Endodermal cell (in vitro differentiated cells): ENCODE measurements around the gene DMWD. TPM values are rescaled to one million over a fixed set of nuclear protein-coding genes. Genes with fewer than 3 reads are reported as not detected.

Experiments used
- DNase-seq: peaks from one replicate; pipeline ENCODE4 v3.0.0-alpha.2; 2017
- H3K27ac ChIP-seq: 2 replicates; pipeline ENCODE4 v1.5.1; 2013; ENCODE audit warnings: mild to moderate bottlenecking, low read depth, low read length, moderate library complexity
- H3K27me3 ChIP-seq: 2 replicates; pipeline ENCODE4 v1.6.1; 2013; ENCODE audit warnings: mild to moderate bottlenecking, low read length, moderate library complexity; ENCODE audit not compliant: insufficient read depth, control insufficient read depth, poor library complexity, severe bottlenecking
- H3K36me3 ChIP-seq: 2 replicates; pipeline ENCODE4 v1.7.0; 2013; ENCODE audit warnings: mild to moderate bottlenecking, low read length, moderate library complexity; ENCODE audit not compliant: control insufficient read depth, insufficient read depth
- H3K4me1 ChIP-seq: one replicate; pipeline ENCODE4 v1.7.0; 2013; ENCODE audit warnings: low read length; ENCODE audit not compliant: control insufficient read depth, insufficient read depth
- H3K4me3 ChIP-seq: 2 replicates; pipeline ENCODE4 v1.5.1; 2013; ENCODE audit warnings: mild to moderate bottlenecking, low read length, moderate library complexity
- H3K9ac ChIP-seq: 2 replicates; pipeline ENCODE4 v1.6.1; 2013; ENCODE audit warnings: mild to moderate bottlenecking, low read length, moderate library complexity; ENCODE audit not compliant: poor library complexity, severe bottlenecking; ENCODE audit errors: extremely low read depth
- H3K9me3 ChIP-seq: 2 replicates; pipeline ENCODE4 v1.6.1; 2013; ENCODE audit warnings: mild to moderate bottlenecking, low read length, moderate library complexity; ENCODE audit not compliant: control insufficient read depth
- H3K27ac Mint-ChIP-seq: 2 replicates; pipeline ENCODE4 v1.8.0; 2020; ENCODE audit warnings: mixed read lengths
- H3K27me3 Mint-ChIP-seq: 2 replicates; pipeline ENCODE4 v1.8.0; 2021; ENCODE audit warnings: mild to moderate bottlenecking, mixed read lengths; ENCODE audit not compliant: insufficient read depth
- H3K36me3 Mint-ChIP-seq: 2 replicates; pipeline ENCODE4 v1.8.0; 2020; ENCODE audit warnings: low read depth, mixed read lengths
- H3K4me1 Mint-ChIP-seq: 2 replicates; pipeline ENCODE4 v1.8.0; 2020; ENCODE audit warnings: mixed read lengths
- H3K4me3 Mint-ChIP-seq: 2 replicates; pipeline ENCODE4 v1.8.0; 2020; ENCODE audit warnings: mild to moderate bottlenecking, moderate library complexity, mixed read lengths
- H3K9me3 Mint-ChIP-seq: 2 replicates; pipeline ENCODE4 v1.8.0; 2020; ENCODE audit warnings: mild to moderate bottlenecking, mixed read lengths
- CTCF ChIP-seq: fragments of 200-600 bp; sonication (generic); conservative IDR thresholded peaks from 2 replicates; pipeline ENCODE4 v1.5.0; 2021; ENCODE audit warnings: antibody characterized with exemption, mild to moderate bottlenecking
- WGBS, 2 experiments: methylation state at CpG; one replicate each; pipeline versions ENCODE4 v1.1.5 to v1.1.7; 2013; ENCODE audit warnings: missing lambda C conversion rate in 2 of 2, mixed read lengths in 1 of 2; ENCODE audit not compliant: insufficient coverage in 1 of 2, insufficient read length in 1 of 2; 5-methylcytosine and 5-hydroxymethylcytosine counted together
- total RNA-seq, 2 donors: library from RNA; stranded (reverse); fragmentation: NEBNext Ultra II Directional in 1 of 2; extraction: Animal tissue kit (Norgen Biotek cat#: 25700) in 1 of 2; gene quantifications; 2 replicates in 1 of 2; 3 replicates in 1 of 2; pipeline ENCODE4 v1.2.1, GENCODE V29; 2021

Gene DMWD
- total RNA-seq, 2 donors from 2014 or later: 86.4 to 86.9 TPM

DNA sequence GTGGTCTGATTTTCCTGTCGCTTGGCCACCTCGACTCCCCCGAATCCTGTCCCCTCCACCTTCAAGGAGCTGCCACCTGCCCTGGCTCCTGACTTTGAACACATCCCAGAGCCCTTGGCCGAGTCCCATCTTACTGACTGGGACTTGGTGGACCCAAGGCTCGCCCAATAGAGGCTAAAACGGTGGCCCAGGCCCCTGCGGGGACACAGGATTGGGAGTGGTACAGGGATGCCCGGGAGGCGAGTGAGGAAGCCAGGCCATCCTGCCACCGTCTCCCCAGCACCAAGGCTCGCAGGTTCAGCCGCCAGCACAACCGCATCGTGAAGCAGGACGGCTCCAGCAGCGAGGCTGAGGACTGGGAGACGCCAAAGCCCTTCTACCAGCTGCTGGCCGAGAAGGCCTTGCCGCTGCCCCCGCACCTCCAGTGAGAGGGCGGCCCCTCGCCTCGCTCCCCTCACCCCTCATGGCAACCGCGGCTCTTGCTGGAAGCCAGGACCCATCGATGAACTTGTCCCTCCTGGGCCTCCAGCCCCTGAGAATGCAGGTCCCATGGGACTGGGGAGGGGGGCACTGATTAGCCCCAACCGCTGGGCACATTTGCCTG is 28.9 kb downstream of the DMWD start:
- no peak for TF ChIP-seq CTCF
- no peaks in the 10 kb centered on the region for H3K36me3 ChIP-seq
- Mint-ChIP-seq H3K4me3 (no peak overlapping the region), H3K36me3 (no peaks in the 10 kb centered on the region), H3K27me3 (peaks cover 2% of the 10 kb centered on the region), H3K27ac (no peak overlapping the region), H3K9me3 (no peaks in the 10 kb centered on the region), H3K4me1 (peaks cover 9% of the 10 kb centered on the region)
- no peaks in the 10 kb centered on the region for H3K9me3 ChIP-seq
- WGBS, 2 experiments: 82 to 87% methylated on average over 20 to 27 of the region's 27 CpGs
- H3K27ac ChIP-seq: no peak overlapping the region
- H3K4me3 ChIP-seq: no peak overlapping the region
- H3K27me3 ChIP-seq: no peaks in the 10 kb centered on the region
- peaks cover 13% of the 10 kb centered on the region for H3K4me1 ChIP-seq
- H3K9ac ChIP-seq: no peak overlapping the region
- no peak for DNase-seq

DNA sequence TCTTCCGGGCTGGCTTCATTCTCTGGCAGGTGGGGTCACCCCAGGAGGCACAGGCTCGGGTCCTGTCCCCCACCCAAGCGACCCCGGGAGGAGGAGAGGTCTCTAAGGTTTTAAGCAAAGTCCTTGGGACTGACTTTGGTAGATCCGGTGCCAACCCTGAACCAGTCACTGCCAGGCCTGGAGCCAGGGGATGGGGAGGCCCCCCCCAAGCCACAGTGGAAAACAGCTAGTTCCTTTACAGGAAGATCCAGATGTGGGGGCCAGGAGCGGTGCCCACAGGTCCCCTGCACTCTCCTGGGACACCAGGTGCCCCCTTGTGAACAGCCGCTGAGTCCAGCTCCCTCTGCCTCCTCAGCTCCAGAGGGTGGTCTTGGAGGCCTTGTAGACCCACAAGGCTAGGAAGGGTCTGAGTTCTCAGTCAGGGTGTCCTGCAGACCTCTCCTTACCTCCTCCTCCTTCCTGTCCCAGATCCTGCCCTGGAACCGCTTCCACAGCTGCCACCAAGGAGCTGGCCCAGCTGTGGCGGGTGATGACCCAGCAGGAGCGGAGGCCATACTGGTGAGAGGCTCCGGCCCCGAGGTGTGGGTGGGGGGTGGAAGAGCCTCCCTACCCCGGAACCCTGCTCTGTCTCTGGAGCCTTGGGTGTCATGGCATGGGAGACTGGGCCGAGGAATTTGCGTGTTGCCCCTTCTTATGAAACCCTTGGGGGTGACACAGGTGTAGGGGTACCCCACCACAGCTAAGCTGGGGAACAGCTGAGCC is 29.6 kb downstream of the DMWD start:
- H3K27me3 ChIP-seq: no peaks in the 10 kb centered on the region
- WGBS, 2 experiments: 94 to 97% methylated on average over 8 to 15 of the region's 15 CpGs
- Mint-ChIP-seq H3K4me1 (peaks cover 9% of the 10 kb centered on the region), H3K9me3 (no peaks in the 10 kb centered on the region), H3K36me3 (no peaks in the 10 kb centered on the region), H3K4me3 (no peak overlapping the region), H3K27me3 (peaks cover 2% of the 10 kb centered on the region), H3K27ac (no peak overlapping the region)
- no peaks in the 10 kb centered on the region for H3K36me3 ChIP-seq
- no peak overlapping the region for H3K9ac ChIP-seq
- H3K27ac ChIP-seq: no peak overlapping the region
- H3K4me3 ChIP-seq: no peak overlapping the region
- DNase-seq: no peak
- no peaks in the 10 kb centered on the region for H3K9me3 ChIP-seq
- H3K4me1 ChIP-seq: peaks cover 13% of the 10 kb centered on the region
- TF ChIP-seq CTCF: no peak

DNA sequence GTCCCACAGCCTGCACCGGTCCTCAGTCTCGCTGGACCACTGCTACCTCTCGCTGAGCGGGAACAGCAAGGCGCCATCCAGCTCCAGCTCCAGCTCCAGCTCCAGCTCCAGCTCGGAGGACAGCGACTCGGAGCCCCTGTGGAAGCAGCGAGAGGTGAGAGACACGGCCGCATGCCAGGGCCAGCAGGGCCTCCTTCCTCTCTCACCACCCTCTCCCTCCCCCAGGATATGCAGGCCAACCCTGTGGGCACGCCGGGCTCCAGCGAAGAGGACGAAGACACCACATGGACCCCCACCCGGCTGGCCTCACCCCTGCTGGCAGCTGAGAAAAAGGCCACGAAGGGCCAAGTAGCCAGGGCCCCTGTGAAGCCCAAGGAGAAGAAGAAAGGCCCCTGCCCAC is 30.9 kb downstream of the DMWD start:
- peaks cover 7% of the 10 kb centered on the region for H3K27me3 Mint-ChIP-seq
- Histone ChIP-seq H3K9ac (no peak overlapping the region), H3K36me3 (no peaks in the 10 kb centered on the region), H3K4me3 (no peak overlapping the region), H3K27ac (no peak overlapping the region), H3K4me1 (peaks cover 13% of the 10 kb centered on the region), H3K27me3 (no peaks in the 10 kb centered on the region), H3K9me3 (no peaks in the 10 kb centered on the region)
- DNase-seq: peak; percentile 86
- H3K4me3 Mint-ChIP-seq: no peak overlapping the region
- WGBS, 2 experiments: 71 to 75% methylated on average over 8 to 17 of the region's 17 CpGs
- H3K9me3 Mint-ChIP-seq: no peaks in the 10 kb centered on the region
- H3K27ac Mint-ChIP-seq: no peak overlapping the region
- H3K36me3 Mint-ChIP-seq: no peaks in the 10 kb centered on the region
- no peak for TF ChIP-seq CTCF
- peaks cover 9% of the 10 kb centered on the region for H3K4me1 Mint-ChIP-seq
